Astrocyte (in vitro differentiated cells and primary cell): Measurements from ENCODE around the gene FUOM.

Experiments
- CTCF ChIP-seq: IDR thresholded peaks from 2 replicates; pipeline ENCODE4 v1.5.1; 2011; ENCODE audit warnings: low read depth, mild to moderate bottlenecking, inconsistent platforms, low read length, moderate library complexity; ENCODE audit not compliant: insufficient read depth
- EZH2 ChIP-seq: IDR thresholded peaks from 2 replicates; pipeline ENCODE4 v1.6.1; 2012; ENCODE audit warnings: mild to moderate bottlenecking, low read length, inconsistent platforms; ENCODE audit not compliant: insufficient read depth

GRCh38 chr10:133311570-133311969, 46.2 kb downstream of the FUOM start:
- TF ChIP-seq CTCF: no peak
- no peak for TF ChIP-seq EZH2
